ENCODE results near the gene NTM. TPM values are rescaled to one million over a fixed set of nuclear protein-coding genes. Genes with fewer than 3 reads are reported as not detected.

Gene NTM
- total RNA-seq, 1 donor from 2014 or later: not detected

- DNase-seq (ENCODE audit: low read depth in 2 of 2): no peak
Observed at GRCh38 chr11:131858505-131858904, 488.1 kb downstream of the NTM start.

- DNase-seq (ENCODE audit: low read depth in 2 of 2): peak in 1 of 2 donors; percentile 50
Observed at GRCh38 chr11:131859538-131860210, 489.3 kb downstream of the NTM start.

- peak in 1 of 2 donors; percentile 32 for DNase-seq (ENCODE audit: low read depth in 2 of 2)
Observed at GRCh38 chr11:131864228-131864627, 493.8 kb downstream of the NTM start.

GRCh38 chr11:131865860-131866259 lies 495.4 kb downstream of the NTM start:
- DNase-seq (ENCODE audit: low read depth in 2 of 2): no peak

- no peak for DNase-seq (ENCODE audit: low read depth in 2 of 2)
Observed at GRCh38 chr11:131866535-131867400, 496.4 kb downstream of the NTM start.

GRCh38 chr11:131867457-131868257 lies 497.2 kb downstream of the NTM start:
- peak; percentile 69 to 85 for DNase-seq (ENCODE audit: low read depth in 2 of 2)

GRCh38 chr11:131868629-131869507 lies 498.5 kb downstream of the NTM start:
- peak in 1 of 2 donors; percentile 71 for DNase-seq (ENCODE audit: low read depth in 2 of 2)

- DNase-seq (ENCODE audit: low read depth in 2 of 2): no peak
Observed at GRCh38 chr11:131870305-131870704, 499.9 kb downstream of the NTM start.

GRCh38 chr11:131871006-131871405 lies 500.6 kb downstream of the NTM start:
- DNase-seq (ENCODE audit: low read depth in 2 of 2): no peak

GRCh38 chr11:131874070-131874469 lies 503.7 kb downstream of the NTM start:
- no peak for DNase-seq (ENCODE audit: low read depth in 2 of 2)

GRCh38 chr11:131875611-131876010 lies 505.2 kb downstream of the NTM start:
- no peak for DNase-seq (ENCODE audit: low read depth in 2 of 2)

GRCh38 chr11:131877246-131877942 lies 507.0 kb downstream of the NTM start:
- no peak for DNase-seq (ENCODE audit: low read depth in 2 of 2)

GRCh38 chr11:131880316-131880715 lies 509.9 kb downstream of the NTM start:
- DNase-seq (ENCODE audit: low read depth in 2 of 2): no peak

- DNase-seq (ENCODE audit: low read depth in 2 of 2): no peak
Observed at GRCh38 chr11:131880976-131881375, 510.6 kb downstream of the NTM start.

GRCh38 chr11:131883332-131883731 lies 512.9 kb downstream of the NTM start:
- DNase-seq (ENCODE audit: low read depth in 2 of 2): no peak

- peak in 1 of 2 donors; percentile 19 for DNase-seq (ENCODE audit: low read depth in 2 of 2)
Observed at GRCh38 chr11:131884461-131885073, 514.2 kb downstream of the NTM start.

GRCh38 chr11:131885431-131885830 lies 515.0 kb downstream of the NTM start:
- DNase-seq (ENCODE audit: low read depth in 2 of 2): no peak

GRCh38 chr11:131886201-131886600 lies 515.8 kb downstream of the NTM start:
- no peak for DNase-seq (ENCODE audit: low read depth in 2 of 2)

GRCh38 chr11:131888230-131888855 lies 517.9 kb downstream of the NTM start:
- DNase-seq (ENCODE audit: low read depth in 2 of 2): peak in 1 of 2 donors; percentile 86

Data from lung microvascular endothelial cell (primary cell).